Endodermal cell (in vitro differentiated cells): ENCODE data around the gene SKAP1. TPM values are rescaled to one million over a fixed set of nuclear protein-coding genes. Genes with fewer than 3 reads are reported as not detected.
A peak's percentile ranks its signal among the peaks of the same experiment; 100 is the strongest.

Source experiments
- DNase-seq: peaks from one replicate; pipeline ENCODE4 v3.0.0-alpha.2; 2017
- H3K27ac ChIP-seq: 2 replicates; pipeline ENCODE4 v1.5.1; 2013; ENCODE audit warnings: mild to moderate bottlenecking, low read depth, low read length, moderate library complexity
- H3K27me3 ChIP-seq: 2 replicates; pipeline ENCODE4 v1.6.1; 2013; ENCODE audit warnings: mild to moderate bottlenecking, low read length, moderate library complexity; ENCODE audit not compliant: insufficient read depth, control insufficient read depth, poor library complexity, severe bottlenecking
- H3K36me3 ChIP-seq: 2 replicates; pipeline ENCODE4 v1.7.0; 2013; ENCODE audit warnings: mild to moderate bottlenecking, low read length, moderate library complexity; ENCODE audit not compliant: control insufficient read depth, insufficient read depth
- H3K4me1 ChIP-seq: one replicate; pipeline ENCODE4 v1.7.0; 2013; ENCODE audit warnings: low read length; ENCODE audit not compliant: control insufficient read depth, insufficient read depth
- H3K4me3 ChIP-seq: 2 replicates; pipeline ENCODE4 v1.5.1; 2013; ENCODE audit warnings: mild to moderate bottlenecking, low read length, moderate library complexity
- H3K9ac ChIP-seq: 2 replicates; pipeline ENCODE4 v1.6.1; 2013; ENCODE audit warnings: mild to moderate bottlenecking, low read length, moderate library complexity; ENCODE audit not compliant: poor library complexity, severe bottlenecking; ENCODE audit errors: extremely low read depth
- H3K9me3 ChIP-seq: 2 replicates; pipeline ENCODE4 v1.6.1; 2013; ENCODE audit warnings: mild to moderate bottlenecking, low read length, moderate library complexity; ENCODE audit not compliant: control insufficient read depth
- H3K27ac Mint-ChIP-seq: 2 replicates; pipeline ENCODE4 v1.8.0; 2020; ENCODE audit warnings: mixed read lengths
- H3K27me3 Mint-ChIP-seq: 2 replicates; pipeline ENCODE4 v1.8.0; 2021; ENCODE audit warnings: mild to moderate bottlenecking, mixed read lengths; ENCODE audit not compliant: insufficient read depth
- H3K36me3 Mint-ChIP-seq: 2 replicates; pipeline ENCODE4 v1.8.0; 2020; ENCODE audit warnings: low read depth, mixed read lengths
- H3K4me1 Mint-ChIP-seq: 2 replicates; pipeline ENCODE4 v1.8.0; 2020; ENCODE audit warnings: mixed read lengths
- H3K4me3 Mint-ChIP-seq: 2 replicates; pipeline ENCODE4 v1.8.0; 2020; ENCODE audit warnings: mild to moderate bottlenecking, moderate library complexity, mixed read lengths
- H3K9me3 Mint-ChIP-seq: 2 replicates; pipeline ENCODE4 v1.8.0; 2020; ENCODE audit warnings: mild to moderate bottlenecking, mixed read lengths
- WGBS, 2 experiments: methylation state at CpG; one replicate each; pipeline versions ENCODE4 v1.1.5 to v1.1.7; 2013; ENCODE audit warnings: missing lambda C conversion rate in 2 of 2, mixed read lengths in 1 of 2; ENCODE audit not compliant: insufficient coverage in 1 of 2, insufficient read length in 1 of 2; 5-methylcytosine and 5-hydroxymethylcytosine counted together
- total RNA-seq, 2 donors: library from RNA; stranded (reverse); fragmentation: NEBNext Ultra II Directional in 1 of 2; extraction: Animal tissue kit (Norgen Biotek cat#: 25700) in 1 of 2; gene quantifications; 2 replicates in 1 of 2; 3 replicates in 1 of 2; pipeline ENCODE4 v1.2.1, GENCODE V29; 2021
- TF ChIP-seq, protein P1 (sequence below): fragments of 200-600 bp; sonication (generic); conservative IDR thresholded peaks from 2 replicates; pipeline ENCODE4 v1.5.0; 2021; ENCODE audit warnings: antibody characterized with exemption, mild to moderate bottlenecking

SKAP1 gene
- total RNA-seq, 2 donors from 2014 or later: 0.31 to 0.53 TPM

- peaks cover 68% of the 10 kb centered on the region for H3K4me1 Mint-ChIP-seq
- 10% methylated on average over 4 of the region's 5 CpGs; no CpG with 5 or more reads in 1 of the 2 experiments for WGBS, 2 experiments
- H3K36me3 ChIP-seq: no peaks in the 10 kb centered on the region
- peak; percentile 92 for DNase-seq
- no peaks in the 10 kb centered on the region for H3K36me3 Mint-ChIP-seq
- peaks cover 9% of the 10 kb centered on the region for H3K27me3 Mint-ChIP-seq
- TF ChIP-seq, protein P1, sequence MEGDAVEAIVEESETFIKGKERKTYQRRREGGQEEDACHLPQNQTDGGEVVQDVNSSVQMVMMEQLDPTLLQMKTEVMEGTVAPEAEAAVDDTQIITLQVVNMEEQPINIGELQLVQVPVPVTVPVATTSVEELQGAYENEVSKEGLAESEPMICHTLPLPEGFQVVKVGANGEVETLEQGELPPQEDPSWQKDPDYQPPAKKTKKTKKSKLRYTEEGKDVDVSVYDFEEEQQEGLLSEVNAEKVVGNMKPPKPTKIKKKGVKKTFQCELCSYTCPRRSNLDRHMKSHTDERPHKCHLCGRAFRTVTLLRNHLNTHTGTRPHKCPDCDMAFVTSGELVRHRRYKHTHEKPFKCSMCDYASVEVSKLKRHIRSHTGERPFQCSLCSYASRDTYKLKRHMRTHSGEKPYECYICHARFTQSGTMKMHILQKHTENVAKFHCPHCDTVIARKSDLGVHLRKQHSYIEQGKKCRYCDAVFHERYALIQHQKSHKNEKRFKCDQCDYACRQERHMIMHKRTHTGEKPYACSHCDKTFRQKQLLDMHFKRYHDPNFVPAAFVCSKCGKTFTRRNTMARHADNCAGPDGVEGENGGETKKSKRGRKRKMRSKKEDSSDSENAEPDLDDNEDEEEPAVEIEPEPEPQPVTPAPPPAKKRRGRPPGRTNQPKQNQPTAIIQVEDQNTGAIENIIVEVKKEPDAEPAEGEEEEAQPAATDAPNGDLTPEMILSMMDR: no peak
- H3K27ac ChIP-seq: no peak overlapping the region
- no peaks in the 10 kb centered on the region for H3K27me3 ChIP-seq
- no peak overlapping the region for H3K9ac ChIP-seq
- peaks cover 27% of the 10 kb centered on the region for H3K4me1 ChIP-seq
- no peaks in the 10 kb centered on the region for H3K9me3 ChIP-seq
- H3K27ac Mint-ChIP-seq: peak overlapping the region; percentile 92
- H3K4me3 Mint-ChIP-seq: peak overlapping the region; percentile 36
- H3K4me3 ChIP-seq: peak overlapping the region; percentile 25
- H3K9me3 Mint-ChIP-seq: peaks cover 3% of the 10 kb centered on the region
Measured at GRCh38 chr17:48160177-48161081, 269.6 kb downstream of the SKAP1 start.

DNA sequence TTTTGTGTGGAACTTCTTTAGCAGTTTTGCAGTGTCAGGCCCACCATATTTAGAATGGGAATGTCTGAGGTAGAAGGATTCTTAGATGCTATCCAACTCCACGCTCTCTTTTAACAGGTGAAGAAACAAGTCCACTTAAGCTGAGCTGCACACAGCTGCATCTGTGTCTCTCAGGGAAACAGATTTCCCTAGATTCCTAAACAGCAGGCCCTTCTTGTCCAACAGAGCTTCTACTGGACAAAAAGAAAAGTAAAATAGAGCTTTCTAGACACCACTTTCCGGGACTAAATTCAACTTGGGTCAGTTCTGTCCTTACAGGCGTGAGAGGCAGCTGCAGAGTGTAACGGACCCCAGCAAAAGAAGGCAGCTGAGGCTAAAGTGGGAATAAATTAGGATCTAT lies 270.8 kb downstream of the SKAP1 start:
- Histone ChIP-seq H3K9me3 (no peaks in the 10 kb centered on the region), H3K4me1 (peaks cover 27% of the 10 kb centered on the region), H3K36me3 (no peaks in the 10 kb centered on the region), H3K4me3 (no peak overlapping the region), H3K27ac (no peak overlapping the region), H3K9ac (no peak overlapping the region), H3K27me3 (no peaks in the 10 kb centered on the region)
- Mint-ChIP-seq H3K9me3 (peaks cover 3% of the 10 kb centered on the region), H3K36me3 (no peaks in the 10 kb centered on the region), H3K4me3 (no peak overlapping the region), H3K4me1 (peaks cover 58% of the 10 kb centered on the region), H3K27ac (peak overlapping the region; percentile 52), H3K27me3 (peaks cover 9% of the 10 kb centered on the region)
- no peak for DNase-seq
- WGBS, 2 experiments: 92 to 96% methylated on average over 4 of the region's 4 CpGs
- TF ChIP-seq, protein P1: no peak

- no peak overlapping the region for H3K9ac ChIP-seq
- no peaks in the 10 kb centered on the region for H3K9me3 ChIP-seq
- TF ChIP-seq, protein P1: no peak
- no peaks in the 10 kb centered on the region for H3K27me3 ChIP-seq
- Mint-ChIP-seq H3K27ac (peak overlapping the region; percentile 45), H3K4me1 (peaks cover 48% of the 10 kb centered on the region), H3K27me3 (peaks cover 11% of the 10 kb centered on the region), H3K9me3 (peaks cover 3% of the 10 kb centered on the region), H3K36me3 (no peaks in the 10 kb centered on the region), H3K4me3 (no peak overlapping the region)
- no peak overlapping the region for H3K4me3 ChIP-seq
- peak; percentile 87 for DNase-seq
- 64 to 73% methylated on average over 14 to 21 of the region's 21 CpGs for WGBS, 2 experiments
- H3K36me3 ChIP-seq: no peaks in the 10 kb centered on the region
- H3K4me1 ChIP-seq: peaks cover 15% of the 10 kb centered on the region
- H3K27ac ChIP-seq: no peak overlapping the region
Measured at GRCh38 chr17:48155889-48156611, 274.0 kb downstream of the SKAP1 start.
